ENCODE results near the gene NTSR2. TPM values are rescaled to one million over a fixed set of nuclear protein-coding genes. Genes with fewer than 3 reads are reported as not detected.

Gene NTSR2
- not detected in 2 replicates for total RNA-seq

GRCh38 chr2:11669454-11670291 lies at the start of gene NTSR2:
NTSR2 (minus strand) TSS chr2:11670195; CDS start chr2:11670129, 66 bp downstream.
- Mint-ChIP-seq H3K36me3 (ENCODE audit: low read depth) (no peaks in the 10 kb centered on the region), H3K27ac (no peak within 1 kb of the TSS), H3K9me3 (no peaks in the 10 kb centered on the region), H3K27me3 (ENCODE audit: insufficient read depth) (peaks cover 21% of the 10 kb centered on the region), H3K4me1 (ENCODE audit: low read depth) (peaks cover 6% of the 10 kb centered on the region), H3K4me3 (no peak within 1 kb of the TSS)
- peak; percentile 17 for DNase-seq (ENCODE audit: low spot score)
- intact Hi-C loops (cut with micrococcal nuclease), result no loop called here

- no peak for DNase-seq (ENCODE audit: low spot score)
- H3K4me3 Mint-ChIP-seq, result peak overlapping the region; percentile 47
- H3K27ac Mint-ChIP-seq, result no peak overlapping the region
- no peaks in the 10 kb centered on the region for H3K9me3 Mint-ChIP-seq
- intact Hi-C loops (cut with micrococcal nuclease), result no loop called here
- peaks cover 6% of the 10 kb centered on the region for H3K4me1 Mint-ChIP-seq (ENCODE audit: low read depth)
- peaks cover 50% of the 10 kb centered on the region for H3K27me3 Mint-ChIP-seq (ENCODE audit: insufficient read depth)
- H3K36me3 Mint-ChIP-seq (ENCODE audit: low read depth), result no peaks in the 10 kb centered on the region
Observed at GRCh38 chr2:11719230-11719977, 49.4 kb upstream of the NTSR2 start.

GRCh38 chr2:11718606-11719005 lies 48.6 kb upstream of the NTSR2 start:
- Mint-ChIP-seq H3K4me1 (ENCODE audit: low read depth) (peaks cover 6% of the 10 kb centered on the region), H3K9me3 (no peaks in the 10 kb centered on the region), H3K36me3 (ENCODE audit: low read depth) (no peaks in the 10 kb centered on the region), H3K27me3 (ENCODE audit: insufficient read depth) (peaks cover 47% of the 10 kb centered on the region), H3K4me3 (no peak overlapping the region), H3K27ac (no peak overlapping the region)
- no peak for DNase-seq (ENCODE audit: low spot score)
- intact Hi-C loops (cut with micrococcal nuclease), result no loop called here

- no peaks in the 10 kb centered on the region for H3K9me3 Mint-ChIP-seq
- no peaks in the 10 kb centered on the region for H3K36me3 Mint-ChIP-seq (ENCODE audit: low read depth)
- H3K27ac Mint-ChIP-seq, result no peak overlapping the region
- peaks cover 6% of the 10 kb centered on the region for H3K4me1 Mint-ChIP-seq (ENCODE audit: low read depth)
- intact Hi-C loops (cut with micrococcal nuclease), result no loop called here
- no peak for DNase-seq (ENCODE audit: low spot score)
- H3K4me3 Mint-ChIP-seq, result no peak overlapping the region
- peaks cover 43% of the 10 kb centered on the region for H3K27me3 Mint-ChIP-seq (ENCODE audit: insufficient read depth)
Observed at GRCh38 chr2:11717623-11718022, 47.6 kb upstream of the NTSR2 start.

- Mint-ChIP-seq H3K27ac (no peak overlapping the region), H3K9me3 (no peaks in the 10 kb centered on the region), H3K27me3 (ENCODE audit: insufficient read depth) (peaks cover 38% of the 10 kb centered on the region), H3K4me1 (ENCODE audit: low read depth) (peaks cover 6% of the 10 kb centered on the region), H3K36me3 (ENCODE audit: low read depth) (no peaks in the 10 kb centered on the region), H3K4me3 (no peak overlapping the region)
- no peak for DNase-seq (ENCODE audit: low spot score)
- intact Hi-C loops (cut with micrococcal nuclease), result no loop called here
Observed at GRCh38 chr2:11716689-11717321, 46.8 kb upstream of the NTSR2 start.

GRCh38 chr2:11715987-11716652 lies 46.1 kb upstream of the NTSR2 start:
- H3K9me3 Mint-ChIP-seq, result no peaks in the 10 kb centered on the region
- no peak overlapping the region for H3K4me3 Mint-ChIP-seq
- H3K27ac Mint-ChIP-seq, result no peak overlapping the region
- intact Hi-C loops (cut with micrococcal nuclease), result no loop called here
- peaks cover 44% of the 10 kb centered on the region for H3K27me3 Mint-ChIP-seq (ENCODE audit: insufficient read depth)
- DNase-seq (ENCODE audit: low spot score), result no peak
- H3K36me3 Mint-ChIP-seq (ENCODE audit: low read depth), result no peaks in the 10 kb centered on the region
- H3K4me1 Mint-ChIP-seq (ENCODE audit: low read depth), result peaks cover 6% of the 10 kb centered on the region

- H3K27me3 Mint-ChIP-seq (ENCODE audit: insufficient read depth), result peaks cover 41% of the 10 kb centered on the region
- H3K4me3 Mint-ChIP-seq, result no peak overlapping the region
Observed at GRCh38 chr2:11713815-11714214, 43.8 kb upstream of the NTSR2 start.

GRCh38 chr2:11712866-11713265 lies 42.9 kb upstream of the NTSR2 start:
- H3K27ac Mint-ChIP-seq, result no peak overlapping the region
- no peaks in the 10 kb centered on the region for H3K4me1 Mint-ChIP-seq (ENCODE audit: low read depth)
- intact Hi-C loops (cut with micrococcal nuclease), result no loop called here
- no peaks in the 10 kb centered on the region for H3K9me3 Mint-ChIP-seq
- H3K36me3 Mint-ChIP-seq (ENCODE audit: low read depth), result no peaks in the 10 kb centered on the region
- no peak for DNase-seq (ENCODE audit: low spot score)
- H3K27me3 Mint-ChIP-seq (ENCODE audit: insufficient read depth), result peaks cover 37% of the 10 kb centered on the region
- H3K4me3 Mint-ChIP-seq, result no peak overlapping the region

More at GRCh38 chr2:11713815-11714214, 43.8 kb upstream of the NTSR2 start:
- Mint-ChIP-seq H3K9me3 (no peaks in the 10 kb centered on the region), H3K4me1 (ENCODE audit: low read depth) (no peaks in the 10 kb centered on the region), H3K36me3 (ENCODE audit: low read depth) (no peaks in the 10 kb centered on the region), H3K27ac (no peak overlapping the region)
- intact Hi-C loops (cut with micrococcal nuclease), result no loop called here
- DNase-seq (ENCODE audit: low spot score), result no peak

- Mint-ChIP-seq H3K27ac (no peak overlapping the region), H3K4me3 (no peak overlapping the region), H3K27me3 (ENCODE audit: insufficient read depth) (peaks cover 33% of the 10 kb centered on the region), H3K4me1 (ENCODE audit: low read depth) (no peaks in the 10 kb centered on the region), H3K36me3 (ENCODE audit: low read depth) (no peaks in the 10 kb centered on the region), H3K9me3 (no peaks in the 10 kb centered on the region)
- no peak for DNase-seq (ENCODE audit: low spot score)
- intact Hi-C loops (cut with micrococcal nuclease), result no loop called here
Observed at GRCh38 chr2:11711751-11712150, 41.8 kb upstream of the NTSR2 start.

GRCh38 chr2:11711354-11711716 lies 41.3 kb upstream of the NTSR2 start:
- DNase-seq (ENCODE audit: low spot score), result no peak
- no peaks in the 10 kb centered on the region for H3K9me3 Mint-ChIP-seq

GRCh38 chr2:11710632-11711353 lies 40.8 kb upstream of the NTSR2 start:
- Mint-ChIP-seq H3K27ac (no peak overlapping the region), H3K36me3 (ENCODE audit: low read depth) (no peaks in the 10 kb centered on the region), H3K27me3 (ENCODE audit: insufficient read depth) (peaks cover 27% of the 10 kb centered on the region), H3K4me1 (ENCODE audit: low read depth) (no peaks in the 10 kb centered on the region), H3K9me3 (no peaks in the 10 kb centered on the region), H3K4me3 (no peak overlapping the region)
- DNase-seq (ENCODE audit: low spot score), result no peak
- intact Hi-C loops (cut with micrococcal nuclease), result no loop called here

More at GRCh38 chr2:11711354-11711716, 41.3 kb upstream of the NTSR2 start:
- Mint-ChIP-seq H3K4me3 (no peak overlapping the region), H3K27ac (no peak overlapping the region), H3K27me3 (ENCODE audit: insufficient read depth) (peaks cover 29% of the 10 kb centered on the region), H3K4me1 (ENCODE audit: low read depth) (no peaks in the 10 kb centered on the region), H3K36me3 (ENCODE audit: low read depth) (no peaks in the 10 kb centered on the region)
- intact Hi-C loops (cut with micrococcal nuclease), result no loop called here

- DNase-seq (ENCODE audit: low spot score), result no peak
- Mint-ChIP-seq H3K4me3 (no peak overlapping the region), H3K4me1 (ENCODE audit: low read depth) (no peaks in the 10 kb centered on the region), H3K36me3 (ENCODE audit: low read depth) (no peaks in the 10 kb centered on the region), H3K27ac (no peak overlapping the region), H3K27me3 (ENCODE audit: insufficient read depth) (peaks cover 24% of the 10 kb centered on the region), H3K9me3 (no peaks in the 10 kb centered on the region)
- intact Hi-C loops (cut with micrococcal nuclease), result no loop called here
Observed at GRCh38 chr2:11710210-11710609, 40.2 kb upstream of the NTSR2 start.

Measured in activated T-helper 1 cell treated with anti-CD3 and anti-CD28 coated beads, Interleukin-12 subunit alpha, Interleukin-12 subunit beta, Interleukin-2, Interleukin-4 antibody, amounts not matched to agents 30 ng/mL and 10 ng/mL and 1 ng/mL, durations not matched to agents 14 hours and 24 hours and 36 hours (primary cell).